ENCODE measurements around the gene BBS5. TPM values are rescaled to one million over a fixed set of nuclear protein-coding genes. Genes with fewer than 3 reads are reported as not detected.
A peak's percentile ranks its signal among the peaks of the same experiment; 100 is the strongest.
"Not testable (repeated sequence)": the region's sequence is repeated elsewhere in the genome, so short reads cannot be mapped to it uniquely, and the experiment has no call there.

BBS5 gene
- polyA plus RNA-seq, 4 donors, result 0.81 to 4.2 (median 1.8) TPM

GRCh38 chr2:169513094-169513493 lies 33.8 kb downstream of the BBS5 start:
- FAIRE-seq, result no peak
- no peaks in the 10 kb centered on the region for H3K36me3 ChIP-seq (ENCODE audit: control insufficient read depth in 3 of 3, insufficient read depth in 2 of 3, low read depth in 1 of 3, low read length in 3 of 3)
- H3K4me1 ChIP-seq (ENCODE audit: control insufficient read depth in 3 of 3, insufficient read depth in 2 of 3, low read depth in 1 of 3, low read length in 2 of 3), result peaks cover 0 to 20% (median 1%) of the 10 kb centered on the region in 3 donors
- H3K27ac ChIP-seq (ENCODE audit: low read depth in 1 of 3, low read length in 2 of 3), result no peak overlapping the region
- no peak for DNase-seq
- H3K4me3 ChIP-seq (ENCODE audit: low read depth in 1 of 3, low read length in 3 of 3), result no peak overlapping the region
- WGBS, 3 donors, result 86 to 93% (median 93%) methylated on average over 1 of the region's 1 CpG
- no peaks in the 10 kb centered on the region for H3K27me3 ChIP-seq (ENCODE audit: control insufficient read depth in 3 of 3, insufficient read depth in 3 of 3, low read length in 3 of 3)
- H3K9me3 ChIP-seq (ENCODE audit: control insufficient read depth in 2 of 2, insufficient read depth in 1 of 2, low read depth in 1 of 2, low read length in 1 of 2), result no peaks in the 10 kb centered on the region

- no peaks in the 10 kb centered on the region for H3K9me3 ChIP-seq (ENCODE audit: control insufficient read depth in 2 of 2, insufficient read depth in 1 of 2, low read depth in 1 of 2, low read length in 1 of 2)
- H3K36me3 ChIP-seq (ENCODE audit: control insufficient read depth in 3 of 3, insufficient read depth in 2 of 3, low read depth in 1 of 3, low read length in 3 of 3), result no peaks in the 10 kb centered on the region
- no peak for FAIRE-seq
- H3K4me1 ChIP-seq (ENCODE audit: control insufficient read depth in 3 of 3, insufficient read depth in 2 of 3, low read depth in 1 of 3, low read length in 2 of 3), result peaks cover 0 to 20% (median 1%) of the 10 kb centered on the region in 3 donors
- no peak overlapping the region for H3K27ac ChIP-seq (ENCODE audit: low read depth in 1 of 3, low read length in 2 of 3)
- H3K4me3 ChIP-seq (ENCODE audit: low read depth in 1 of 3, low read length in 3 of 3), result no peak overlapping the region
- 80 to 93% (median 87%) methylated on average over 3 of the region's 3 CpGs for WGBS, 3 donors
- H3K27me3 ChIP-seq (ENCODE audit: control insufficient read depth in 3 of 3, insufficient read depth in 3 of 3, low read length in 3 of 3), result no peaks in the 10 kb centered on the region
- DNase-seq, result no peak
Observed at GRCh38 chr2:169513926-169514325, 34.6 kb downstream of the BBS5 start.

DNA sequence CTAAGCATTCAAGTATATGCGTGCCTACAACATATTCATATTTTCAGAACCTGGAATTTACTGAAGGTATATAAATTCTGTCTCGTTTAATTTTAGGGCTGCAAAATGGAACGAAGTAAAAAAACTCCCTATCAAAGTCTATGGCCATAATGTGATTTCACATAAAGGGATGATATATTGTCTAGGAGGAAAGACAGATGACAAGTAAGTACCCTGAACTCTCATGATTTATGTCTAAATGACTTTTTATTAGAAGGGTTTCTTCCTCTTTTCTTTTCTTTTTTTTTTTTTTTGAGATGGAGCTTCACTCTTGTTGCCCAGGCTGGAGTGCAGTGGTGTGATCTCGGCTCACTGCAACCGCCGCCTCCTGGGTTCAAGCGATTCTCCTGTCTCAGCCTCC lies 35.5 kb downstream of the BBS5 start:
- H3K27ac ChIP-seq (ENCODE audit: low read depth in 1 of 3, low read length in 2 of 3); H3K27me3 ChIP-seq (ENCODE audit: control insufficient read depth in 3 of 3, insufficient read depth in 3 of 3, low read length in 3 of 3); DNase-seq; FAIRE-seq; H3K9me3 ChIP-seq (ENCODE audit: control insufficient read depth in 2 of 2, insufficient read depth in 1 of 2, low read depth in 1 of 2, low read length in 1 of 2); H3K36me3 ChIP-seq (ENCODE audit: control insufficient read depth in 3 of 3, insufficient read depth in 2 of 3, low read depth in 1 of 3, low read length in 3 of 3); H3K4me3 ChIP-seq (ENCODE audit: low read depth in 1 of 3, low read length in 3 of 3): not testable (repeated sequence)
- H3K4me1 ChIP-seq (ENCODE audit: control insufficient read depth in 3 of 3, insufficient read depth in 2 of 3, low read depth in 1 of 3, low read length in 2 of 3), result peaks cover 0 to 20% (median 0%) of the 10 kb centered on the region in 3 donors
- WGBS, 3 donors, result 89 to 91% (median 90%) methylated on average over 7 of the region's 7 CpGs

DNA sequence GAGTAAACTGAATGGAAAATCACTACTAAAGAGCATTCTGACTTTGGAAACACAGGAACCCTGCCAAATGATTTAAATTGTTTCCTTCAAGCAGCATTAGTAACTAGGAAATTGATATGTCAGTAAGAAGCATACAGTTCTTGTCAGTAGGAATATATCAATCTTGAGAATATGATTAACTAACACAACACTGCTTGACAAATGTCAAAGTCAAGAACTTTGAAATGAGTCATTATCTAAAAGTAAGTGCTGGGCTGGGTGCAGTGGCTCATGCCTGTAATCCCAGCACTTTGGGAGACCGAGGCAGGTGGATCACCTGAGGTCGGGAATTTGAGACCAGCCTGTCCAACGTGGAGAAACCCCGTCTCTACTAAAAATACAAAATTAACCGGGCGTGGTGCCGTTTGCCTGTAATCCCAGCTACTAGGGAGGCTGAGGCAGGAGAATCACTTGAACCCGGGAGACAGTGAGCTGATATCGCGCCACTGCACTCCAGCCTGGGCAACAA lies 37.2 kb downstream of the BBS5 start:
- DNase-seq, result peak in 1 of 2 donors; percentile 17
- not testable (repeated sequence) for H3K4me3 ChIP-seq (ENCODE audit: low read depth in 1 of 3, low read length in 3 of 3); H3K27ac ChIP-seq (ENCODE audit: low read depth in 1 of 3, low read length in 2 of 3); H3K9me3 ChIP-seq (ENCODE audit: control insufficient read depth in 2 of 2, insufficient read depth in 1 of 2, low read depth in 1 of 2, low read length in 1 of 2); FAIRE-seq; H3K27me3 ChIP-seq (ENCODE audit: control insufficient read depth in 3 of 3, insufficient read depth in 3 of 3, low read length in 3 of 3); H3K36me3 ChIP-seq (ENCODE audit: control insufficient read depth in 3 of 3, insufficient read depth in 2 of 3, low read depth in 1 of 3, low read length in 3 of 3)
- WGBS, 3 donors, result 91 to 96% (median 95%) methylated on average over 10 of the region's 10 CpGs
- peaks cover 0 to 15% (median 0%) of the 10 kb centered on the region in 3 donors for H3K4me1 ChIP-seq (ENCODE audit: control insufficient read depth in 3 of 3, insufficient read depth in 2 of 3, low read depth in 1 of 3, low read length in 2 of 3)

- Histone ChIP-seq H3K9me3 (ENCODE audit: control insufficient read depth in 2 of 2, insufficient read depth in 1 of 2, low read depth in 1 of 2, low read length in 1 of 2) (no peaks in the 10 kb centered on the region), H3K27me3 (ENCODE audit: control insufficient read depth in 3 of 3, insufficient read depth in 3 of 3, low read length in 3 of 3) (no peaks in the 10 kb centered on the region), H3K36me3 (ENCODE audit: control insufficient read depth in 3 of 3, insufficient read depth in 2 of 3, low read depth in 1 of 3, low read length in 3 of 3) (no peaks in the 10 kb centered on the region), H3K4me3 (ENCODE audit: low read depth in 1 of 3, low read length in 3 of 3) (no peak overlapping the region), H3K27ac (ENCODE audit: low read depth in 1 of 3, low read length in 2 of 3) (no peak overlapping the region), H3K4me1 (ENCODE audit: control insufficient read depth in 3 of 3, insufficient read depth in 2 of 3, low read depth in 1 of 3, low read length in 2 of 3) (no peaks in the 10 kb centered on the region)
- no peak for FAIRE-seq
- no peak for DNase-seq
Observed at GRCh38 chr2:169520896-169521295, 41.6 kb downstream of the BBS5 start.

- no peak for FAIRE-seq
- 55 to 71% (median 63%) methylated on average over 5 of the region's 5 CpGs for WGBS, 3 donors
- Histone ChIP-seq H3K4me3 (ENCODE audit: low read depth in 1 of 3, low read length in 3 of 3) (no peak overlapping the region), H3K4me1 (ENCODE audit: control insufficient read depth in 3 of 3, insufficient read depth in 2 of 3, low read depth in 1 of 3, low read length in 2 of 3) (no peaks in the 10 kb centered on the region), H3K27ac (ENCODE audit: low read depth in 1 of 3, low read length in 2 of 3) (no peak overlapping the region), H3K27me3 (ENCODE audit: control insufficient read depth in 3 of 3, insufficient read depth in 3 of 3, low read length in 3 of 3) (no peaks in the 10 kb centered on the region), H3K36me3 (ENCODE audit: control insufficient read depth in 3 of 3, insufficient read depth in 2 of 3, low read depth in 1 of 3, low read length in 3 of 3) (no peaks in the 10 kb centered on the region), H3K9me3 (ENCODE audit: control insufficient read depth in 2 of 2, insufficient read depth in 1 of 2, low read depth in 1 of 2, low read length in 1 of 2) (no peaks in the 10 kb centered on the region)
- no peak for DNase-seq
Observed at GRCh38 chr2:169523681-169524080, 44.4 kb downstream of the BBS5 start.

DNA sequence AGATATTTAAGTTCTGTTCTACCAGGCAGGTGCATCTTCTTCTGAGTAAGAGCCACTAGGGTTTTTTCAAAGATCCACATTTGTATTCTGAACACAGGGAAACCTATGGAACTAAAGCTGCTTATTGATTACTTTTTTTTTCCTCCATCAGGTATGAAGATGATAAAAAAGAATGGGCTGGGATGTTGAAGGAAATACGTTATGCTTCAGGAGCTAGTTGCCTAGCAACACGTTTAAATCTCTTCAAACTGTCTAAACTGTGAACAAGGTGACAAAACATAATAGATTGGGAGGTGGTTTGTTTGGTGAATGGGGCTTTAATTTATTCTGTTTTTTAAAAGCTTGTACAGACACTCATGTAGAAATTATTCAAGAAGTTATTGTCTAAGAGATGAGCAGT lies 46.1 kb downstream of the BBS5 start:
- WGBS, 3 donors, result 69 to 73% (median 73%) methylated on average over 2 of the region's 2 CpGs
- Histone ChIP-seq H3K9me3 (ENCODE audit: control insufficient read depth in 2 of 2, insufficient read depth in 1 of 2, low read depth in 1 of 2, low read length in 1 of 2) (no peaks in the 10 kb centered on the region), H3K36me3 (ENCODE audit: control insufficient read depth in 3 of 3, insufficient read depth in 2 of 3, low read depth in 1 of 3, low read length in 3 of 3) (peaks cover 0 to 4% (median 2%) of the 10 kb centered on the region in 3 donors), H3K4me1 (ENCODE audit: control insufficient read depth in 3 of 3, insufficient read depth in 2 of 3, low read depth in 1 of 3, low read length in 2 of 3) (no peaks in the 10 kb centered on the region), H3K27me3 (ENCODE audit: control insufficient read depth in 3 of 3, insufficient read depth in 3 of 3, low read length in 3 of 3) (no peaks in the 10 kb centered on the region), H3K4me3 (ENCODE audit: low read depth in 1 of 3, low read length in 3 of 3) (no peak overlapping the region), H3K27ac (ENCODE audit: low read depth in 1 of 3, low read length in 2 of 3) (no peak overlapping the region)
- FAIRE-seq (no peak), DNase-seq (no peak)

- Histone ChIP-seq H3K27me3 (ENCODE audit: control insufficient read depth in 3 of 3, insufficient read depth in 3 of 3, low read length in 3 of 3) (no peaks in the 10 kb centered on the region), H3K36me3 (ENCODE audit: control insufficient read depth in 3 of 3, insufficient read depth in 2 of 3, low read depth in 1 of 3, low read length in 3 of 3) (peaks cover 2 to 7% (median 3%) of the 10 kb centered on the region in 3 donors), H3K27ac (ENCODE audit: low read depth in 1 of 3, low read length in 2 of 3) (no peak overlapping the region), H3K4me1 (ENCODE audit: control insufficient read depth in 3 of 3, insufficient read depth in 2 of 3, low read depth in 1 of 3, low read length in 2 of 3) (no peaks in the 10 kb centered on the region), H3K9me3 (ENCODE audit: control insufficient read depth in 2 of 2, insufficient read depth in 1 of 2, low read depth in 1 of 2, low read length in 1 of 2) (no peaks in the 10 kb centered on the region), H3K4me3 (ENCODE audit: low read depth in 1 of 3, low read length in 3 of 3) (no peak overlapping the region)
- DNase-seq (no peak), FAIRE-seq (no peak)
Observed at GRCh38 chr2:169526451-169526850, 47.2 kb downstream of the BBS5 start.

DNA sequence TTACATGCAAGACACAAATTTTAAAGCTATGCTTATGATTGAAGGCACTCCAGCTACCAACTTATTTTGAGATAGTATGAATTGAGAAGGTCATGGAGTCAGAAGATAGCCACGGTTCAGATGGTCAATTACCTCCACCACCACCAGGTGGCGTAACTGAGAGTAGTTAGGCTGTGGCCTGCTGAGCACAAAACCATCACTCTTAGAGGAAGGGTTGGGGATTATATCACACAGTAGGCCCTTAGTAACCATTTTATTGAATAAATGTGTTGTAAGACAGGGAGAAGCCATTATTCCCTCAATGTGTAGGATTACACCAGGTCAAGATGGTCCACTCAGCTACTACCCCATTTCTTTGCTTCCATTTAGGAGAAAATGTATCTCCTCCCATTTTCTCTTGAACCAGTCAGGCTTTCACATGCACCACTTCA lies 49.0 kb downstream of the BBS5 start:
- WGBS, 3 donors, result 6 to 11% (median 7%) methylated on average over 2 of the region's 2 CpGs
- Histone ChIP-seq H3K9me3 (ENCODE audit: control insufficient read depth in 2 of 2, insufficient read depth in 1 of 2, low read depth in 1 of 2, low read length in 1 of 2) (no peaks in the 10 kb centered on the region), H3K4me3 (ENCODE audit: low read depth in 1 of 3, low read length in 3 of 3) (no peak overlapping the region), H3K36me3 (ENCODE audit: control insufficient read depth in 3 of 3, insufficient read depth in 2 of 3, low read depth in 1 of 3, low read length in 3 of 3) (peaks cover 3 to 7% (median 6%) of the 10 kb centered on the region in 3 donors), H3K4me1 (ENCODE audit: control insufficient read depth in 3 of 3, insufficient read depth in 2 of 3, low read depth in 1 of 3, low read length in 2 of 3) (no peaks in the 10 kb centered on the region), H3K27ac (ENCODE audit: low read depth in 1 of 3, low read length in 2 of 3) (no peak overlapping the region), H3K27me3 (ENCODE audit: control insufficient read depth in 3 of 3, insufficient read depth in 3 of 3, low read length in 3 of 3) (no peaks in the 10 kb centered on the region)
- FAIRE-seq (no peak), DNase-seq (peak; percentile 64 to 70)

Measured in small intestine (tissue), 7 donors.